Measurements from ENCODE around the gene KMT5C.
A peak's percentile ranks its signal among the peaks of the same experiment; 100 is the strongest.

KMT5C gene

GRCh38 chr19:55302318-55302703 lies 37.4 kb upstream of the KMT5C start:
- peaks cover 0 to 6% (median 0%) of the 10 kb centered on the region in 4 donors for H3K4me1 ChIP-seq
- H3K27ac ChIP-seq: no peak overlapping the region
- DNase-seq: no peak
- peaks cover 0 to 9% (median 0%) of the 10 kb centered on the region in 3 donors for H3K36me3 ChIP-seq
- H3K9me3 ChIP-seq: no peaks in the 10 kb centered on the region
- no peak for TF ChIP-seq CTCF (IDR thresholded peaks at IDR 0.05)
- intact Hi-C loops (cut with DNase I; ENCODE audit: low total_unique reads): loop anchor here (5.0 kb wide), 2 partner anchors 40 to 80 kb away; partner anchors contain the start of gene TMEM238
- H3K27me3 ChIP-seq: peaks cover 0 to 2% of the 10 kb centered on the region in 2 donors
- H3K4me3 ChIP-seq: no peak overlapping the region

GRCh38 chr19:55303477-55303876 lies 36.2 kb upstream of the KMT5C start:
- Histone ChIP-seq H3K27me3 (peaks cover 0 to 2% of the 10 kb centered on the region in 2 donors), H3K27ac (no peak overlapping the region), H3K4me3 (no peak overlapping the region), H3K4me1 (peaks cover 0 to 6% (median 0%) of the 10 kb centered on the region in 4 donors), H3K9me3 (no peaks in the 10 kb centered on the region), H3K36me3 (peaks cover 0 to 9% (median 0%) of the 10 kb centered on the region in 3 donors)
- DNase-seq: no peak
- intact Hi-C loops (cut with DNase I; ENCODE audit: low total_unique reads): loop anchor here (5.0 kb wide), 2 partner anchors 39 to 79 kb away; partner anchors contain the start of gene TMEM238
- TF ChIP-seq CTCF (IDR thresholded peaks at IDR 0.05): no peak

GRCh38 chr19:55304279-55304978 lies 35.2 kb upstream of the KMT5C start:
- H3K27ac ChIP-seq: no peak overlapping the region
- intact Hi-C loops (cut with DNase I; ENCODE audit: low total_unique reads): loop anchor here (5.0 kb wide), 2 partner anchors 38 to 78 kb away; partner anchors contain the start of gene TMEM238

GRCh38 chr19:55304980-55305379 lies 34.7 kb upstream of the KMT5C start:
- H3K4me3 ChIP-seq: no peak overlapping the region
- H3K27ac ChIP-seq: no peak overlapping the region
- H3K4me1 ChIP-seq: peaks cover 0 to 6% (median 0%) of the 10 kb centered on the region in 4 donors
- peaks cover 0 to 9% (median 6%) of the 10 kb centered on the region in 3 donors for H3K36me3 ChIP-seq
- no peak for TF ChIP-seq CTCF (IDR thresholded peaks at IDR 0.05)
- intact Hi-C loops (cut with DNase I; ENCODE audit: low total_unique reads): loop anchor here (5.0 kb wide), 2 partner anchors 37 to 77 kb away; partner anchors contain the start of gene TMEM238
- no peak for DNase-seq
- H3K9me3 ChIP-seq: no peaks in the 10 kb centered on the region
- no peaks in the 10 kb centered on the region for H3K27me3 ChIP-seq

More at GRCh38 chr19:55304279-55304978, 35.2 kb upstream of the KMT5C start:
- Histone ChIP-seq H3K4me1 (peaks cover 0 to 6% (median 0%) of the 10 kb centered on the region in 4 donors), H3K4me3 (no peak overlapping the region), H3K36me3 (peaks cover 0 to 9% (median 4%) of the 10 kb centered on the region in 3 donors), H3K9me3 (no peaks in the 10 kb centered on the region), H3K27me3 (peaks cover 0 to 2% of the 10 kb centered on the region in 2 donors)
- no peak for TF ChIP-seq CTCF (IDR thresholded peaks at IDR 0.05)
- DNase-seq: no peak

- no peak for TF ChIP-seq CTCF (IDR thresholded peaks at IDR 0.05)
- intact Hi-C loops (cut with DNase I; ENCODE audit: low total_unique reads): no loop called here
- peak in 1 of 2 donors; percentile 42 for DNase-seq
These were observed 34.2 kb upstream of the KMT5C start for GRCh38 chr19:55305491-55305890.

More at GRCh38 chr19:55305491-55305890, 34.2 kb upstream of the KMT5C start:
- no peak overlapping the region for H3K4me3 ChIP-seq
- H3K4me1 ChIP-seq: peaks cover 0 to 6% (median 0%) of the 10 kb centered on the region in 4 donors
- no peaks in the 10 kb centered on the region for H3K9me3 ChIP-seq
- H3K27me3 ChIP-seq: peaks cover 0 to under 1% of the 10 kb centered on the region in 2 donors
- peaks cover 0 to 9% (median 6%) of the 10 kb centered on the region in 3 donors for H3K36me3 ChIP-seq
- H3K27ac ChIP-seq: no peak overlapping the region

All from tibial artery (tissue), 4 donors.